ENCODE measurements around the gene SPATS2.

The SPATS2 gene

GRCh38 chr12:49548481-49548821, 181.2 kb downstream of the SPATS2 start:
- Histone ChIP-seq H2AFZ (ENCODE audit: low read length, unreplicated experiment) (peak overlapping the region; percentile 91), H3K4me1 (ENCODE audit: control insufficient read depth, insufficient read depth, low read length, unreplicated experiment) (peaks cover 6% of the 10 kb centered on the region), H3K79me2 (ENCODE audit: control insufficient read depth, insufficient read depth, low read length, unreplicated experiment) (no peaks in the 10 kb centered on the region), H3K27me3 (ENCODE audit: insufficient read depth, low read length) (peaks cover 6% of the 10 kb centered on the region; the same call in 1 of the 2 replicates), H3K4me3 (ENCODE audit: low read depth, low read length) (peak overlapping the region; percentile 75), H3K27ac (ENCODE audit: low read depth, low read length) (no peak overlapping the region), H3K36me3 (ENCODE audit: insufficient read depth, low read length) (no peaks in the 10 kb centered on the region)

DNA sequence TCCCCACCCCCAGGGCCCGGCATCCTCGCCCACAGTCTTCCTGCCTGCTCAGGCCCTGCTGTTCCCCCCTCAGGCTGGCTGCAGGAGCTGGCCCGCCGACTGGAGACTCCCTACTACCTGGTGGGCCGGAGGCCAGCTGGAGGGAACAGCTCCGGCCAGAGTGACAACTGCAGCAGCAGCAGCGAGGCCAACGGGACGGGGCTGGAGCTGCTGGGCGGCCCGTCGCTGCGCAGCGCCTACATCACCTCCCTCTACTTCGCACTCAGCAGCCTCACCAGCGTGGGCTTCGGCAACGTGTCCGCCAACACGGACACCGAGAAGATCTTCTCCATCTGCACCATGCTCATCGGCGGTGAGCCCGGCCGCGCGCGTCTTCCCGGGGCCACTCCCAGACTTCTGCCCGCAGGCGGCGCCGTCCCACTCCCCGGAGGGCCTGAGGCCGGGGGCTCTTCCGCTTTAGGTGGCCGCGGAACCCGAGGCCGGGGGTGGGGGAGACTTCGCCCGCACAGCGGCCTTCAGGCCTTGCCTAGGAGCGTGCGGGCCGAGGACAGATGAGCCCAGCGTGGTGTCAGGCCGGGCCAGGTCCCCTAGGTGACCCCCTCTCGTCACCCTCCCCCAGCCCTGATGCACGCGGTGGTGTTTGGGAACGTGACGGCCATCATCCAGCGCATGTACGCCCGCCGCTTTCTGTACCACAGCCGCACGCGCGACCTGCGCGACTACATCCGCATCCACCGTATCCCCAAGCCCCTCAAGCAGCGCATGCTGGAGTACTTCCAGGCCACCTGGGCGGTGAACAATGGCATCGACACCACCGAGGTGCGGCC, 181.8 kb downstream of the SPATS2 start:
- Histone ChIP-seq H3K36me3 (ENCODE audit: insufficient read depth, low read length) (no peaks in the 10 kb centered on the region), H3K4me3 (ENCODE audit: low read depth, low read length) (peak overlapping the region; percentile 75), H3K27me3 (ENCODE audit: insufficient read depth, low read length) (peaks cover 6% of the 10 kb centered on the region; the same call in 1 of the 2 replicates), H2AFZ (ENCODE audit: low read length, unreplicated experiment) (peak overlapping the region; percentile 91), H3K4me1 (ENCODE audit: control insufficient read depth, insufficient read depth, low read length, unreplicated experiment) (peaks cover 6% of the 10 kb centered on the region), H3K27ac (ENCODE audit: low read depth, low read length) (no peak overlapping the region), H3K79me2 (ENCODE audit: control insufficient read depth, insufficient read depth, low read length, unreplicated experiment) (no peaks in the 10 kb centered on the region)

- H3K4me1 ChIP-seq (ENCODE audit: control insufficient read depth, insufficient read depth, low read length, unreplicated experiment): peaks cover 6% of the 10 kb centered on the region
- H2AFZ ChIP-seq (ENCODE audit: low read length, unreplicated experiment): peak overlapping the region; percentile 78
- peaks cover 6% of the 10 kb centered on the region; the same call in 1 of the 2 replicates for H3K27me3 ChIP-seq (ENCODE audit: insufficient read depth, low read length)
- no peaks in the 10 kb centered on the region for H3K36me3 ChIP-seq (ENCODE audit: insufficient read depth, low read length)
- no peak overlapping the region; the same call in 1 of the 2 replicates for H3K4me3 ChIP-seq (ENCODE audit: low read depth, low read length)
- H3K27ac ChIP-seq (ENCODE audit: low read depth, low read length): no peak overlapping the region
- H3K79me2 ChIP-seq (ENCODE audit: control insufficient read depth, insufficient read depth, low read length, unreplicated experiment): no peaks in the 10 kb centered on the region
These were observed 182.8 kb downstream of the SPATS2 start for GRCh38 chr12:49549735-49550692.

- Histone ChIP-seq H3K4me1 (ENCODE audit: control insufficient read depth, insufficient read depth, low read length, unreplicated experiment) (peaks cover 6% of the 10 kb centered on the region), H3K27ac (ENCODE audit: low read depth, low read length) (no peak overlapping the region), H3K36me3 (ENCODE audit: insufficient read depth, low read length) (no peaks in the 10 kb centered on the region), H2AFZ (ENCODE audit: low read length, unreplicated experiment) (no peak overlapping the region), H3K4me3 (ENCODE audit: low read depth, low read length) (no peak overlapping the region), H3K79me2 (ENCODE audit: control insufficient read depth, insufficient read depth, low read length, unreplicated experiment) (no peaks in the 10 kb centered on the region), H3K27me3 (ENCODE audit: insufficient read depth, low read length) (peaks cover 6% of the 10 kb centered on the region; the same call in 1 of the 2 replicates)
These were observed 183.5 kb downstream of the SPATS2 start for GRCh38 chr12:49550693-49551252.

- no peak overlapping the region for H3K27ac ChIP-seq (ENCODE audit: low read depth, low read length)
- H3K79me2 ChIP-seq (ENCODE audit: control insufficient read depth, insufficient read depth, low read length, unreplicated experiment): no peaks in the 10 kb centered on the region
- H3K4me3 ChIP-seq (ENCODE audit: low read depth, low read length): no peak overlapping the region
- peaks cover 6% of the 10 kb centered on the region for H3K4me1 ChIP-seq (ENCODE audit: control insufficient read depth, insufficient read depth, low read length, unreplicated experiment)
- H3K36me3 ChIP-seq (ENCODE audit: insufficient read depth, low read length): no peaks in the 10 kb centered on the region
- H2AFZ ChIP-seq (ENCODE audit: low read length, unreplicated experiment): no peak overlapping the region
- H3K27me3 ChIP-seq (ENCODE audit: insufficient read depth, low read length): peaks cover 6% of the 10 kb centered on the region; the same call in 1 of the 2 replicates
These were observed 184.8 kb downstream of the SPATS2 start for GRCh38 chr12:49552014-49552413.

DNA sequence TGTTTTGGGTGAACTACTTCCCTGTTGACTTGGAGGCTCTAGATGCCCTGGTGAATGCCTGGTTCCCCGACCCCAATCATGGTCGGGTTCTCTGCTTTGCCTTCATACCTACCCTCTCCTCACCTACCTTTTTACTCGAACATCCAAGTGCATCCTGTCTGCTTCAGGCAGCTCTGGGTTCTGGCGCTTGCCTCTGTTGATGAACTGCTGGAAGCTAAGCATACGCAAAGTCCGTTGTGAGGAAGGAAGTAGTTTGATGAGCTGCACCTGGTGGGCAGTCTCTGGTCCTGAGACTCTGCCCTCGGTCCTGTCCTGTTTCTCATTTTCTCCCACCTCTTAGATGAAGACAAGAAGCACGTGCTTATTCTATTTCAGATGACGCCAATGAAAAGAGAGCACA, 185.2 kb downstream of the SPATS2 start:
- Histone ChIP-seq H3K27ac (ENCODE audit: low read depth, low read length) (no peak overlapping the region), H3K36me3 (ENCODE audit: insufficient read depth, low read length) (no peaks in the 10 kb centered on the region), H3K4me3 (ENCODE audit: low read depth, low read length) (no peak overlapping the region), H3K4me1 (ENCODE audit: control insufficient read depth, insufficient read depth, low read length, unreplicated experiment) (peaks cover 6% of the 10 kb centered on the region), H3K27me3 (ENCODE audit: insufficient read depth, low read length) (peaks cover 6% of the 10 kb centered on the region; the same call in 1 of the 2 replicates), H3K79me2 (ENCODE audit: control insufficient read depth, insufficient read depth, low read length, unreplicated experiment) (no peaks in the 10 kb centered on the region), H2AFZ (ENCODE audit: low read length, unreplicated experiment) (no peak overlapping the region)

- Histone ChIP-seq H3K36me3 (ENCODE audit: insufficient read depth, low read length) (no peaks in the 10 kb centered on the region), H3K4me1 (ENCODE audit: control insufficient read depth, insufficient read depth, low read length, unreplicated experiment) (peaks cover 6% of the 10 kb centered on the region), H3K27ac (ENCODE audit: low read depth, low read length) (no peak overlapping the region), H2AFZ (ENCODE audit: low read length, unreplicated experiment) (no peak overlapping the region), H3K27me3 (ENCODE audit: insufficient read depth, low read length) (peaks cover 6% of the 10 kb centered on the region; the same call in 1 of the 2 replicates), H3K79me2 (ENCODE audit: control insufficient read depth, insufficient read depth, low read length, unreplicated experiment) (no peaks in the 10 kb centered on the region), H3K4me3 (ENCODE audit: low read depth, low read length) (no peak overlapping the region)
These were observed 185.6 kb downstream of the SPATS2 start for GRCh38 chr12:49552899-49553298.

DNA sequence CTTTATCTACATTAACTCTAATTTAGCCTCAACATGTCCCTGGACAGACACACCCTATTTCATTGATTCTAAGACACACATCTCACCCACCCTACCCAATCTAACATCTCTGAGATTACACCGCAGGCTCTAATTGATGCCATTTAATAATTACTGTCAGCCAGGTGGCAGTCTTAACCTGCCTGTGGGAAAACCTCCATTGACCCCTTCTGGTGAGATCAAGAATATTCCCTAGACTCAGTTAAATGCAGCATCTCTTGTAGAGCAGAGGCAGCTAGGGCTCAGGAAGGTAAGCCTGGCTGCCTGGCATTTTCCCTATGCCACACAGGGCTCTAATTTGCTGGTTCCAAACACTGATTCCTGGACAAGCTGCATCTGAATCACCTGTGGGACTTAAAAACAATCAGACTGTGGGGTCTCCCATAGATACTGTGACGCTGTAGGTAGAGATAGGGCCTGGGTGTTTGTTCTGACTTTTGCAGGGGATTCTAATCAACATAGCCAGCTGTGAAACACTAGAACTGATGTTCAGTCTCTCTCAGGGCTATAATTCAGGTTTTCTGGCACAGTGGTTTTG, 186.3 kb downstream of the SPATS2 start:
- Histone ChIP-seq H2AFZ (ENCODE audit: low read length, unreplicated experiment) (no peak overlapping the region), H3K4me1 (ENCODE audit: control insufficient read depth, insufficient read depth, low read length, unreplicated experiment) (peaks cover 3% of the 10 kb centered on the region), H3K4me3 (ENCODE audit: low read depth, low read length) (no peak overlapping the region), H3K79me2 (ENCODE audit: control insufficient read depth, insufficient read depth, low read length, unreplicated experiment) (no peaks in the 10 kb centered on the region), H3K36me3 (ENCODE audit: insufficient read depth, low read length) (no peaks in the 10 kb centered on the region), H3K27ac (ENCODE audit: low read depth, low read length) (no peak overlapping the region), H3K27me3 (ENCODE audit: insufficient read depth, low read length) (peaks cover 2% of the 10 kb centered on the region; the same call in 1 of the 2 replicates)

GRCh38 chr12:49554266-49554665, 187.0 kb downstream of the SPATS2 start:
- H3K79me2 ChIP-seq (ENCODE audit: control insufficient read depth, insufficient read depth, low read length, unreplicated experiment): no peaks in the 10 kb centered on the region
- no peak overlapping the region for H3K27ac ChIP-seq (ENCODE audit: low read depth, low read length)
- H3K27me3 ChIP-seq (ENCODE audit: insufficient read depth, low read length): no peaks in the 10 kb centered on the region

More at GRCh38 chr12:49554266-49554665, 187.0 kb downstream of the SPATS2 start:
- Histone ChIP-seq H3K36me3 (ENCODE audit: insufficient read depth, low read length) (no peaks in the 10 kb centered on the region), H2AFZ (ENCODE audit: low read length, unreplicated experiment) (no peak overlapping the region), H3K4me3 (ENCODE audit: low read depth, low read length) (no peak overlapping the region), H3K4me1 (ENCODE audit: control insufficient read depth, insufficient read depth, low read length, unreplicated experiment) (no peaks in the 10 kb centered on the region)

All from ACC112 (cell line).